Spleen (tissue), 11 donors: Measurements from ENCODE around the gene PTPN3. TPM values are rescaled to one million over a fixed set of nuclear protein-coding genes. Genes with fewer than 3 reads are reported as not detected.

Experiments used
- DNase-seq: peaks from one replicate; pipeline ENCODE4 v3.0.0-alpha.2; 2020
- H3K27ac ChIP-seq, 8 donors: fragments of 200-600 bp; sonication (generic) in 7 of 8; 1 replicate in 4 of 8; 2 replicates in 4 of 8; pipeline versions ENCODE4 v1.5.0 to v1.8.0; 2016 to 2021; ENCODE audit warnings: inconsistent platforms in 4 of 8, mild to moderate bottlenecking in 4 of 8, moderate library complexity in 1 of 8
- H3K27me3 ChIP-seq, 7 donors: fragments of 200-600 bp; sonication (generic) in 6 of 7; replicated peaks in 1 of 7; 1 replicate in 4 of 7; 2 replicates in 3 of 7; pipeline versions ENCODE4 v1.5.0 to v1.8.0; 2016 to 2021; ENCODE audit warnings: inconsistent platforms in 3 of 7, mild to moderate bottlenecking in 1 of 7
- H3K36me3 ChIP-seq, 6 donors: fragments of 200-600 bp; sonication (generic) in 5 of 6; 1 replicate in 4 of 6; 2 replicates in 2 of 6; pipeline versions ENCODE4 v1.5.0 to v1.8.0; 2016 to 2021; ENCODE audit warnings: inconsistent platforms in 2 of 6
- H3K4me1 ChIP-seq, 6 donors: fragments of 200-600 bp; sonication (generic) in 5 of 6; 1 replicate in 3 of 6; 2 replicates in 3 of 6; pipeline versions ENCODE4 v1.5.0 to v1.8.0; 2016 to 2021; ENCODE audit warnings: inconsistent platforms in 3 of 6
- H3K4me3 ChIP-seq, 8 donors: fragments of 200-600 bp; sonication (generic) in 7 of 8; 1 replicate in 4 of 8; 2 replicates in 4 of 8; pipeline versions ENCODE4 v1.5.0 to v1.8.0; 2016 to 2021; ENCODE audit warnings: inconsistent platforms in 4 of 8, mild to moderate bottlenecking in 4 of 8, moderate library complexity in 2 of 8
- H3K9me3 ChIP-seq, 8 donors: fragments of 200-600 bp; sonication (generic) in 7 of 8; 1 replicate in 4 of 8; 2 replicates in 4 of 8; pipeline versions ENCODE4 v1.5.0 to v1.8.0; 2016 to 2021; ENCODE audit warnings: inconsistent platforms in 4 of 8
- CTCF ChIP-seq, 11 experiments: fragments of 200-600 bp in 7 of 11; fragments of 450-650 bp in 4 of 11; sonication (generic) in 4 of 11; IDR thresholded peaks in 8 of 11; conservative IDR thresholded peaks in 3 of 11; 1 replicate in 7 of 11; 2 replicates in 4 of 11; pipeline versions ENCODE4 v1.4.0 to v1.8.0; 2016 to 2021; ENCODE audit warnings: antibody characterized with exemption in 11 of 11, inconsistent platforms in 4 of 11, mild to moderate bottlenecking in 1 of 11
- POLR2A ChIP-seq, 3 donors: fragments of 450-650 bp; IDR thresholded peaks; one replicate each; pipeline ENCODE4 v1.5.1; 2017; ENCODE audit warnings: antibody characterized with exemption in 3 of 3, mild to moderate bottlenecking in 1 of 3
- POLR2AphosphoS5 ChIP-seq, 3 donors: sonication (generic); formaldehyde crosslinking; IDR thresholded peaks; one replicate each; pipeline ENCODE4 v1.5.1; 2017; ENCODE audit warnings: antibody characterized with exemption in 3 of 3
- WGBS, 5 donors: extraction: QIAGEN DNeasy Blood & Tissue Kit in 3 of 5; methylation state at CpG; one replicate each; pipeline versions ENCODE4 v1.1.5 to v1.1.7; 2013 to 2018; 5-methylcytosine and 5-hydroxymethylcytosine counted together
- intact Hi-C: fragments of 100-400 bp; cut with DNase I; formaldehyde crosslinking; loops from one replicate; pipeline ENCODE4 v1.15.0; 2023; ENCODE audit warnings: low total_unique reads
- polyA plus RNA-seq, 3 donors: library from polyadenylated mRNA; stranded (reverse); fragments of 200-250 nt; gene quantifications; one replicate each; pipeline ENCODE4 v1.2.1, GENCODE V29; 2013
- total RNA-seq, 7 donors: library from RNA; depleted of rRNA in 3 of 7; stranded (reverse); fragments of >200 nt in 3 of 7; fragmentation: NEBNext Ultra II Directional in 4 of 7; extraction: Animal tissue kit (Norgen Biotek cat#: 25700) in 4 of 7; gene quantifications; one replicate each; pipeline versions ENCODE4 v1.1.0 to v1.2.1, GENCODE V29; 2016 to 2021
- donor health status: healthy with polysubstance abuse.
- donor health status: DM: no; HTN: no; CAD: no; lungs with moderate emphysema.
- donor health status: DM: no; HTN: no; CAD: no.
- donor health status: Bipolar disorder and iron deficiency.
- donor health status: healthy.
- donor health status: DM: no; HTN: no; CAD: no.
- donor health status: DM: yes; HTN: yes; CAD: no.

The PTPN3 gene
- total and polyA plus RNA-seq, 10 donors, result 0.20 to 1.7 (median 0.48) TPM

- Histone ChIP-seq H3K27me3 (peaks cover 0 to 23% (median 0%) of the 10 kb centered on the region in 7 donors), H3K9me3 (no peaks in the 10 kb centered on the region), H3K4me1 (no peaks in the 10 kb centered on the region), H3K27ac (no peak overlapping the region), H3K4me3 (no peak overlapping the region), H3K36me3 (no peaks in the 10 kb centered on the region)
- no peak for DNase-seq
- intact Hi-C loops, result no loop called here
- WGBS, 5 donors, result 71 to 86% (median 80%) methylated on average over 7 of the region's 7 CpGs
- TF ChIP-seq POLR2AphosphoS5 (IDR thresholded peaks at IDR 0.05), result no peak
- no peak for TF ChIP-seq CTCF (IDR thresholded peaks at IDR 0.05 in 8 of 11, conservative IDR thresholded peaks at IDR 0.05 in 3 of 11)
- TF ChIP-seq POLR2A (IDR thresholded peaks at IDR 0.05), result no peak
Observed at GRCh38 chr9:109335121-109335520, 163.0 kb downstream of the PTPN3 start.

- H3K27me3 ChIP-seq, result peaks cover 0 to 29% (median 0%) of the 10 kb centered on the region in 7 donors
- no peaks in the 10 kb centered on the region for H3K4me1 ChIP-seq
- H3K9me3 ChIP-seq, result no peaks in the 10 kb centered on the region
- H3K4me3 ChIP-seq, result no peak overlapping the region
- no peak overlapping the region for H3K27ac ChIP-seq
- intact Hi-C loops, result no loop called here
- WGBS, 5 donors, result 54 to 74% (median 64%) methylated on average over 5 of the region's 5 CpGs
- H3K36me3 ChIP-seq, result no peaks in the 10 kb centered on the region
- DNase-seq, result no peak
- TF ChIP-seq CTCF (IDR thresholded peaks at IDR 0.05 in 8 of 11, conservative IDR thresholded peaks at IDR 0.05 in 3 of 11) (no peak), POLR2AphosphoS5 (IDR thresholded peaks at IDR 0.05) (no peak), POLR2A (IDR thresholded peaks at IDR 0.05) (no peak)
Observed at GRCh38 chr9:109331353-109331752, 166.8 kb downstream of the PTPN3 start.

DNA sequence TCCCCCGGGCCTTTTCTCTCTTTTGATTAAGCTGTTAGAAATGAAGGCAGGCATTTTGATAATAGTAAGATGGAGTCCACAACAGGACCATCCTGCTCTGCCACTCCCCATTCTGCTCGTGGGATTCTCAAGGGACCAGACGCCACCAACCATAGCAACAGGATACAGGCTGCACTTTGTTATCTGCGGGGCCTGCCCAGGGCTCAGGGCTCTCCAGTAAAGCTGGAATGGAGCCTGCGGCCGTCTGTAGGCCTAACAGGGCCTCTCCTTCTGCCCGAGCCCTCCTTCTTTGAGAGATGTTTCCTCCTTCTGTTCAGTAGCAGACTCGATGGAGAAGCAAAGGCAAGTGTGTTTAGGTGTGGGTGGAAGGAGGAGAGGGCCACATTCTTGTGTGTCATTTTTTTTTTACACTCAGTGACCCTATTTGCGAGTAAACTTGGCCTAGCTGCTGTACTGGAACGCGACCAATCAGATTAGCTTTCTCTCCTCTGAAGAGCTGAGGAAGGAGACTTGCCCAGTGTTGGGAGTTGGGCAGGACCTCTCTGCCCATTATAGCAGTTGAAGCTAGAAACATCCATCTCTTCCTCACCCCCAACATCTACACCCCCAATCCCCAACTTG is 168.4 kb downstream of the PTPN3 start:
- Histone ChIP-seq H3K27ac (no peak overlapping the region), H3K9me3 (no peaks in the 10 kb centered on the region), H3K4me3 (no peak overlapping the region), H3K4me1 (no peaks in the 10 kb centered on the region), H3K36me3 (no peaks in the 10 kb centered on the region), H3K27me3 (peaks cover 0 to 32% (median 0%) of the 10 kb centered on the region in 7 donors)
- TF ChIP-seq POLR2AphosphoS5 (IDR thresholded peaks at IDR 0.05) (no peak), CTCF (IDR thresholded peaks at IDR 0.05 in 8 of 11, conservative IDR thresholded peaks at IDR 0.05 in 3 of 11) (no peak), POLR2A (IDR thresholded peaks at IDR 0.05) (no peak)
- 50 to 81% (median 70%) methylated on average over 11 of the region's 11 CpGs for WGBS, 5 donors
- intact Hi-C loops, result no loop called here
- DNase-seq, result no peak

DNA sequence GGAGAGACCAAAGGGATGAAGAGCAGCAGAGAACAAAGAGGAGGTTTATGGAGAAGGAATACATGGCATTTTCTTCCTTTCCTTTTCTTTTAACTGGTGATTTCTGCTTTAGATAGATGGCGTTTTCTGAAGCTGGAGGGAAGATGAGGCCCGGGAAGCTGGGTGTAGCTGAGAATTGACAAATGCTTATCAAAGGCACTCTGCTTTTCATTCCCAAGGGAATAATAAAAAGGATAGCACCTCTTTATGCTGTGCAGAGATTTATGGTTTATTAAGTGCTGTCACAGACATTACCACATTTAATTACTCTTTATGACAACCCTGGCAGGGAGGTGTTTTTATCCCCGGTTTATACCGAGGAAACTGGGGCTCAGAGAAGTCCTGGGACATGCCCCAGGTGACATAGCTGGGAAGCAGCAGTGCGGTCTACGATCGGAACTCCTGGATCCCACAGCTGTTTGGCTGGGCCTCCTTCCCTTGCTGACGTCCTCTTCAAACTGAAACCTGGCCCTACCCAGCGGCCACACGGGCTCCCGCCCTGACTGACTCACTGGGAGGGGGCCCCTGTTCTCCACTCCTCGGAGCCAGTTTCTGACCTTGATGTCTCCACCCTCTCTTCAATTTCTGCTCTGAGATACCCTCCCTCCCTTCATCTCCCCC is 169.0 kb downstream of the PTPN3 start:
- Histone ChIP-seq H3K9me3 (no peaks in the 10 kb centered on the region), H3K4me3 (no peak overlapping the region), H3K27me3 (peaks cover 0 to 28% (median 0%) of the 10 kb centered on the region in 7 donors), H3K36me3 (no peaks in the 10 kb centered on the region), H3K27ac (no peak overlapping the region), H3K4me1 (no peaks in the 10 kb centered on the region)
- intact Hi-C loops, result no loop called here
- no peak for TF ChIP-seq POLR2AphosphoS5 (IDR thresholded peaks at IDR 0.05)
- no peak for TF ChIP-seq CTCF (IDR thresholded peaks at IDR 0.05 in 8 of 11, conservative IDR thresholded peaks at IDR 0.05 in 3 of 11)
- TF ChIP-seq POLR2A (IDR thresholded peaks at IDR 0.05), result no peak
- no peak for DNase-seq
- 58 to 65% (median 61%) methylated on average over 12 of the region's 12 CpGs for WGBS, 5 donors
